ENCODE results near the gene GALNTL6.

Gene GALNTL6

GRCh38 chr4:172865103-172865502 lies 1051.9 kb downstream of the GALNTL6 start:
- no peak for TF ChIP-seq CTCF (IDR thresholded peaks at IDR 0.05; ENCODE audit: low read depth, low read length)
- H3K4me3 ChIP-seq (replicated peaks in 1 of 2; ENCODE audit: low read depth in 2 of 2, low read length in 2 of 2), result no peak overlapping the region
- DNase-seq (ENCODE audit: low read depth in 2 of 2), result no peak

DNA sequence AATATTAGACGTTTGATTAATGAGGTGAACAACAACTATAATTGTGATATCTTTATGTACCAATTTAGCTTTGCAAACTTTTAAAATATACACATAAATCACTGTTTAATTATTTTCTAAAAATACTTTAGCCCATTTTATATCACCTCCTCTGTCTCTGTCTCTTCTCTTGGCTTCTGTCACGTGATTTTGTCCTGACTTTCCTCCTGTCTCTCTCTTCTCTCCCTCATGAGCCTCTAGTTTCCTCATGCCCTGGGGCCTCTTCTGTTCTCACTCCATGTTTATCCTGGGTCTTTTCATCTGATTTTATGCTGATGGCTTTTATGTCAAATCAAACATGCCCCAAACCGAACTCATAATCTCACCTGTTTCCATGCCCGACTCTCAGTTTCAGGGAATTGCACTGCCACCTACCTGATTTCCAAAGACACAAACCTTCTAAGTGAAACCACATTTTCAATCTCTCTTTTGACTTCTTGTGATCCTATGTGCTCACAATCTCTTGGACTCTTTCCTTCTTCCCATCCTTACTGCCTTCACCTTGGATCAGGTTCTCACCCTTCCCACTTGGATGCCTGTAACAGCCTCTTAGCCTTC lies 1052.4 kb downstream of the GALNTL6 start:
- TF ChIP-seq CTCF (IDR thresholded peaks at IDR 0.05; ENCODE audit: low read depth, low read length), result no peak
- no peak for DNase-seq (ENCODE audit: low read depth in 2 of 2)

DNA sequence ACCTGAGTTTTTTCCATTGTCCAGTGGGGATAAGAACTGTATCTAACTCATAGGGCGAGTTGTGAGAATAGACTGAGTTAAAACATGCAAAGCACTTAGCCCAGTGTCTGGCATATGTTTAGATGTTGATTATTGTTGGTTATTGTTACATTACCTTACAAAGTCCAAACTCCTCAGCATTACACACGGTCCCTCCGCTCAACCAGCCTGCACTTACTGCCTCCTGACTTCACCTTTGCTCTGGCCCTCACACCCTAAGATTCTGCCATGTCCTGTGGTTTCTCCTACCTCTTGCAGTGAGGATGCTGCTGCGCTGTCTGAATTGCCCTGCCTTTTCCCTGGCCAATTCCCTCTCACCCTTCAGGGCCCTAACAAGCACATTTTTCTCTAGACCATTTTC lies 1053.2 kb downstream of the GALNTL6 start:
- no peak for DNase-seq (ENCODE audit: low read depth in 2 of 2)
- H3K4me3 ChIP-seq (replicated peaks in 1 of 2; ENCODE audit: low read depth in 2 of 2, low read length in 2 of 2), result no peak overlapping the region
- TF ChIP-seq CTCF (IDR thresholded peaks at IDR 0.05; ENCODE audit: low read depth, low read length), result no peak

More for the DNA sequence above, 1052.4 kb downstream of the GALNTL6 start:
- no peak overlapping the region for H3K4me3 ChIP-seq (replicated peaks in 1 of 2; ENCODE audit: low read depth in 2 of 2, low read length in 2 of 2)

GRCh38 chr4:172867835-172868234 lies 1054.6 kb downstream of the GALNTL6 start:
- H3K4me3 ChIP-seq (replicated peaks in 1 of 2; ENCODE audit: low read depth in 2 of 2, low read length in 2 of 2), result no peak overlapping the region
- TF ChIP-seq CTCF (IDR thresholded peaks at IDR 0.05; ENCODE audit: low read depth, low read length), result no peak
- DNase-seq (ENCODE audit: low read depth in 2 of 2), result no peak

GRCh38 chr4:172868271-172868670 lies 1055.1 kb downstream of the GALNTL6 start:
- no peak for TF ChIP-seq CTCF (IDR thresholded peaks at IDR 0.05; ENCODE audit: low read depth, low read length)
- no peak overlapping the region for H3K4me3 ChIP-seq (replicated peaks in 1 of 2; ENCODE audit: low read depth in 2 of 2, low read length in 2 of 2)
- no peak for DNase-seq (ENCODE audit: low read depth in 2 of 2)

GRCh38 chr4:172869621-172870268 lies 1056.5 kb downstream of the GALNTL6 start:
- H3K4me3 ChIP-seq (replicated peaks in 1 of 2; ENCODE audit: low read depth in 2 of 2, low read length in 2 of 2), result no peak overlapping the region
- DNase-seq (ENCODE audit: low read depth in 2 of 2), result no peak
- TF ChIP-seq CTCF (IDR thresholded peaks at IDR 0.05; ENCODE audit: low read depth, low read length), result no peak

Measured in cardiac fibroblast (primary cell).